Suprapubic skin (tissue), 4 donors: ENCODE data around the gene VMAC. TPM values are rescaled to one million over a fixed set of nuclear protein-coding genes. Genes with fewer than 3 reads are reported as not detected.

Experiments
- DNase-seq, 2 donors: peaks; one replicate each; pipeline ENCODE4 v3.0.0-alpha.2; 2019; ENCODE audit warnings: low spot score in 2 of 2
- H3K27ac ChIP-seq: fragments of 200-600 bp; sonication (generic); one replicate; pipeline ENCODE4 v1.5.1; 2019
- H3K27me3 ChIP-seq: fragments of 200-600 bp; sonication (generic); one replicate; pipeline ENCODE4 v1.5.1; 2019
- H3K36me3 ChIP-seq: fragments of 200-600 bp; sonication (generic); one replicate; pipeline ENCODE4 v1.5.1; 2019
- H3K4me1 ChIP-seq: fragments of 200-600 bp; sonication (generic); one replicate; pipeline ENCODE4 v1.5.1; 2019
- H3K4me3 ChIP-seq: fragments of 200-600 bp; sonication (generic); one replicate; pipeline ENCODE4 v1.5.1; 2019; ENCODE audit warnings: mild to moderate bottlenecking
- H3K9me3 ChIP-seq: fragments of 200-600 bp; sonication (generic); one replicate; pipeline ENCODE4 v1.5.1; 2019
- EP300 ChIP-seq: sonication (generic); formaldehyde crosslinking; IDR thresholded peaks from one replicate; pipeline ENCODE4 v1.6.1; 2017; ENCODE audit warnings: antibody characterized with exemption
- POLR2A ChIP-seq, 2 donors: fragments of 450-650 bp; IDR thresholded peaks; one replicate each; pipeline ENCODE4 v1.6.1; 2017; ENCODE audit warnings: antibody characterized with exemption in 2 of 2, mild to moderate bottlenecking in 2 of 2, moderate library complexity in 2 of 2
- POLR2AphosphoS5 ChIP-seq, 3 donors: sonication (generic); formaldehyde crosslinking; IDR thresholded peaks; one replicate each; pipeline ENCODE4 v1.6.1; 2017; ENCODE audit warnings: antibody characterized with exemption in 3 of 3
- WGBS: methylation state at CpG from one replicate; pipeline ENCODE4 v1.1.5; 2018; 5-methylcytosine and 5-hydroxymethylcytosine counted together
- total RNA-seq, 4 donors: library from RNA; depleted of rRNA; stranded (reverse); fragments of >200 nt; gene quantifications; one replicate each; pipeline ENCODE4 v1.1.0, GENCODE V29; 2016
- TF ChIP-seq, protein P1 (sequence below), 2 donors: fragments of 200-600 bp in 1 of 2; fragments of 450-650 bp in 1 of 2; sonication (generic) in 1 of 2; IDR thresholded peaks; one replicate each; pipeline ENCODE4 v1.5.1; 2016 to 2019; ENCODE audit warnings: antibody characterized with exemption in 2 of 2, mild to moderate bottlenecking in 1 of 2, moderate library complexity in 1 of 2

Gene VMAC
- total RNA-seq, 4 donors from 2014 or later, result 7.4 to 15.4 (median 12.0) TPM

DNA sequence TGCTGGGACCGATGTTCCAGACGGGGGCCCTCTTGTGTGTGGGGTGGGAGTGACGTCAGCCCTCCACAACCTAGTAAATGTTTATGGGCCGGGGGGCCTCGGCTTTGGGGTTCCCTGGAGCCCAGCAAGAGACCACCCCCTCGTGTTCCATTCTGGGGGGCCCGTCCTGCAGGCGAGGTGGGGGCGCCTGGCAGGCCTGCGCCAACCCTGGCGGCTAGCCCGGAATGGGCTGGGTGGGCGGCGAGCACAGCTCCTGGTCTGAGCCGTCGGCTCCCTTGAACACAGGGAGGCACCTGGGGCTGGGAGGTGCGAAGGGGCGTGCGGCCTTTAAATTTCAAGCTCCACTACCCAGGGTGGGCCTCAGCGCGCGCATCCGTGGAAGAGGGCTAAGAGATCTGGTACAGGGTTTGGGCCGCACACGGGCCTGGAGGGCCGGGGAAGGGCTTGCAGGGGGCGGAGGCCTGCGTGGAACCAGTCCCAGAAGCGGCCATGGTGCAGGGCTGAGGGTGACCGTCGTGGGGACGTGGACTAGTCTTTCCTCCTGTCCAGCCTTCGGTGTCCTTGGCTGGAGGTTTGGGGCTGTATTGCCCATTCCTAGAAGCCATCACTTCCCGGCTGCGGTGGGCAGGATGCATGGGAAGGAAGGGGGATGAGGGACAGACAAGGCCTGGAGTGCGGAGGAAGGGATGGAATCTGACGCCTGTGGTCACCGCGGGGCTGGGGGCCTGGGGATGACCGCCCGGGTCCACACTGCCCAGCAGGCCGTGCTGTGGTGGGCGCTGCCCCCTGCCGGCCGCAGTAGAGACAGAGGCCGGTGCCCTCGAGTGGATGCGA is 12.5 kb upstream of the VMAC start:
- Histone ChIP-seq H3K4me1 (peaks cover 32% of the 10 kb centered on the region), H3K4me3 (no peak overlapping the region), H3K27me3 (peaks cover 9% of the 10 kb centered on the region), H3K9me3 (no peaks in the 10 kb centered on the region), H3K27ac (no peak overlapping the region), H3K36me3 (peaks cover 26% of the 10 kb centered on the region)
- DNase-seq, result no peak
- WGBS, result 9% methylated on average over 39 of the region's 48 CpGs
- no peak for TF ChIP-seq POLR2AphosphoS5 (IDR thresholded peaks at IDR 0.05)
- TF ChIP-seq, protein P1, sequence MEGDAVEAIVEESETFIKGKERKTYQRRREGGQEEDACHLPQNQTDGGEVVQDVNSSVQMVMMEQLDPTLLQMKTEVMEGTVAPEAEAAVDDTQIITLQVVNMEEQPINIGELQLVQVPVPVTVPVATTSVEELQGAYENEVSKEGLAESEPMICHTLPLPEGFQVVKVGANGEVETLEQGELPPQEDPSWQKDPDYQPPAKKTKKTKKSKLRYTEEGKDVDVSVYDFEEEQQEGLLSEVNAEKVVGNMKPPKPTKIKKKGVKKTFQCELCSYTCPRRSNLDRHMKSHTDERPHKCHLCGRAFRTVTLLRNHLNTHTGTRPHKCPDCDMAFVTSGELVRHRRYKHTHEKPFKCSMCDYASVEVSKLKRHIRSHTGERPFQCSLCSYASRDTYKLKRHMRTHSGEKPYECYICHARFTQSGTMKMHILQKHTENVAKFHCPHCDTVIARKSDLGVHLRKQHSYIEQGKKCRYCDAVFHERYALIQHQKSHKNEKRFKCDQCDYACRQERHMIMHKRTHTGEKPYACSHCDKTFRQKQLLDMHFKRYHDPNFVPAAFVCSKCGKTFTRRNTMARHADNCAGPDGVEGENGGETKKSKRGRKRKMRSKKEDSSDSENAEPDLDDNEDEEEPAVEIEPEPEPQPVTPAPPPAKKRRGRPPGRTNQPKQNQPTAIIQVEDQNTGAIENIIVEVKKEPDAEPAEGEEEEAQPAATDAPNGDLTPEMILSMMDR (IDR thresholded peaks at IDR 0.05), result peak in 1 of 2 donors; percentile 66

DNA sequence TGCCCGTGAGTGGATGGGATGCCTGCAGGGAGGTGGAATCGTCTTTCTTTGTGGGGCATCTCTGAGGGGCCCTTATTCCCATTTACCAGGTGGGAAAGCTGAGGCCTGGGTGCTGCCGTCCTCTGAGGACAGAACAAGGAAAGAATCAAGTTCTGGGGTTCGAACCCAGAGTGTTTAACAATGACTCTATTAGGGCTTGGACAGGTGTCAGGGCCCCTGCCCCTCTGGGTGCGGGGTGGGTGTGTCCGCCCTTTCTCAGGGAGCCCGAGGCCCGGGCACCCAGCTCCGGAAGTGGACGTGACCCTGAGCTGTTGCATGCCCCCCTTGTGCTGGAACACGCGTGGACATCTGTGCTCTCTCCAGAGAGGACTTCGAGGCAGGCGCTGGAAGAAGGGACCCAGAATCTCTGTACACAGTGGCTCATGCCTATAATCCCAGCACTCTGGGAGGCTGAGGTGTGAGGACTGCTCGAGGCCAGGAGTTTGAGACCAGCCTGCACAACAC is 11.8 kb upstream of the VMAC start:
- H3K4me3 ChIP-seq, result no peak overlapping the region
- H3K27ac ChIP-seq, result no peak overlapping the region
- WGBS, result 60% methylated on average over 14 of the region's 15 CpGs
- H3K27me3 ChIP-seq, result peaks cover 9% of the 10 kb centered on the region
- H3K9me3 ChIP-seq, result no peaks in the 10 kb centered on the region
- no peak for DNase-seq
- H3K4me1 ChIP-seq, result peaks cover 32% of the 10 kb centered on the region
- TF ChIP-seq EP300 (no peak), POLR2A (IDR thresholded peaks at IDR 0.05) (no peak), POLR2AphosphoS5 (IDR thresholded peaks at IDR 0.05) (no peak)
- TF ChIP-seq, protein P1 (IDR thresholded peaks at IDR 0.05), result no peak
- peaks cover 29% of the 10 kb centered on the region for H3K36me3 ChIP-seq

DNA sequence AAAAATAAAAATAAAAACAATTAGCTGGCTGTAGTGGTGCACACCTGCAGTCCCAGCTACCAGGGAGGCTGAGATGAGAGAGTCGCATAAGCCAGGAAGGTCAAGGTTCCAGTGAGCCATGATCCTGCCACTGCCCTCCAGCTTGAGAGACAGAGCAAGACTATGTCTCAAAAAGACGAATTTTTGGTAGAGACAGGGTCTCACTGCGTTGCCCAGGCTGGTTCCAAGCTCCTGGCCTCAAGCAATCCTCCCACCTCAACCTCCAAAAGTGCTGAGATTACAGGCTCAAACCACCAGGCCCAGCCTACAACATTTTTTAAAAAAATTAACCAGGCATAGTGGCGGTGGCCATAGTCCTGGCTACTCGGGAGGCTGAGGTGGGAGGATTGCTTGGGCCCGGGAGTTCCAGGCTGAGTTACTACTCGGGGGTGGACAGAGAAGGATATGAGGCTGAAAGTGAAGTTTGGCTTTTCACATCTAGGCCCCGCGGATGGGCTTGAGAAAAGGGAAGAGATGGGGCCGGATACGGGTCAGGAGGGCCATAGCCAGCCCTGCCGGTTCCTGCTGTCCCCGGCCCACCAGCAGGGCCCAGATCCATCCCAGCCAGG is 11.3 kb upstream of the VMAC start:
- 48% methylated on average over 10 of the region's 13 CpGs for WGBS
- Histone ChIP-seq H3K27me3 (peaks cover 9% of the 10 kb centered on the region), H3K4me1 (peaks cover 32% of the 10 kb centered on the region), H3K4me3 (no peak overlapping the region), H3K27ac (no peak overlapping the region), H3K36me3 (peaks cover 29% of the 10 kb centered on the region), H3K9me3 (no peaks in the 10 kb centered on the region)
- DNase-seq, result no peak
- TF ChIP-seq, protein P1 (IDR thresholded peaks at IDR 0.05), result no peak
- TF ChIP-seq POLR2A (IDR thresholded peaks at IDR 0.05) (no peak), POLR2AphosphoS5 (IDR thresholded peaks at IDR 0.05) (no peak), EP300 (no peak)

DNA sequence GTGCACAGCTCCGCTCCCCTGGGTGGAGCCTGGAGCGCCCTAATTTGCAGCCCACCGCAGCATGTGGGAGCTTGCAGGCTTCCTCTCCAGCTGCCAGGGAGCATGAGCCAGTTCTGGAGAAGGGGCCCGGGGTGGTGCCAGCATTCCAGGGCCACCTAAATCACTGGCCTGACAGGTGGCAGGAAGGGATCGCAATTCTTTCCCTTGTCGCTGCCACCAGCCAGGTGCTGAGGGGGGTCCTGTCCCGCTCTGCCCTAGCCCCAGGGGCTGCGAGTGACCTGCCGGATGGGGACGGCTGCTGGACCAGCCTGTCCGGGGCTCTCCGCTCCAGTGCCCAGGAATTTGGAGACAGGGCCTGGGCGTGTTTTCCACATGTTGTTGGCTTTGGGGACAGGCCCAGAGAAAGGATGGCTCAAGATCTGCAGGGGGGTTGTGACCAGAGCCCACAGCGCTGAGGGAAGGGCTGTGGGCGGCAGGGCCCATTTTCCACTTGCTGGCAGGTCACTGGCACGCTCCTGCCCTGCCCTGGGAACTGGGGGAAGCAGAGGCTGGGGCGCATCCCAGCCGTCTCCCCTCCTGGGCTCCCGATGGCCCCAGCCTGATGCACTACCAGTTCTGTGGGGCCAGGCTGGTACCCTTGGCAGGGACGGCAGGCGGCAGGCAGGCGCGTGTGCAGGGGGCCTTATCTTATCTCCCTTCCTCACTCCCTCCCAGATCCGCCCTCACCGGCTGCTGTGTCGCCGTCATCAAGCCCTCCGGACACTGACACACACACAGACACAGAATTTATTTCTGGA is 10.6 kb upstream of the VMAC start:
- no peak for DNase-seq
- peaks cover 9% of the 10 kb centered on the region for H3K27me3 ChIP-seq
- H3K9me3 ChIP-seq, result no peaks in the 10 kb centered on the region
- H3K4me1 ChIP-seq, result peaks cover 32% of the 10 kb centered on the region
- no peak overlapping the region for H3K27ac ChIP-seq
- peaks cover 29% of the 10 kb centered on the region for H3K36me3 ChIP-seq
- no peak for TF ChIP-seq POLR2AphosphoS5 (IDR thresholded peaks at IDR 0.05)
- TF ChIP-seq POLR2A (IDR thresholded peaks at IDR 0.05), result no peak
- TF ChIP-seq, protein P1 (IDR thresholded peaks at IDR 0.05), result no peak
- no peak for TF ChIP-seq EP300
- WGBS, result 42% methylated on average over 16 of the region's 28 CpGs
- H3K4me3 ChIP-seq, result no peak overlapping the region
